Measurements from ENCODE around the gene STX7. TPM values are rescaled to one million over a fixed set of nuclear protein-coding genes. Genes with fewer than 3 reads are reported as not detected.
"Not testable (repeated sequence)": the region's sequence is repeated elsewhere in the genome, so short reads cannot be mapped to it uniquely, and the experiment has no call there.

STX7 gene
- 19.8 and 29.7 TPM in 2 replicates for total RNA-seq

GRCh38 chr6:132512638-132513632 lies at the start of gene STX7:
TSS of gene STX7 (minus strand) at chr6:132513116. CDS start at chr6:132503530, 9,586 bp downstream.
- Histone ChIP-seq H3K36me3 (ENCODE audit: control insufficient read depth, insufficient read depth, low read length) (peaks cover 2% of the 10 kb centered on the region), H3K27me3 (ENCODE audit: control insufficient read depth, insufficient read depth, low read length) (no peaks in the 10 kb centered on the region), H3K4me3 (ENCODE audit: low read depth, low read length) (peak within 1 kb of the TSS; percentile 82)
- DNase-seq (ENCODE audit: low read depth) (peak; percentile 92), FAIRE-seq (no peak)
- no peak for TF ChIP-seq CTCF (IDR thresholded peaks at IDR 0.05; ENCODE audit: insufficient read depth, low read length, severe bottlenecking)

GRCh38 chr6:132560087-132560486 lies 47.2 kb upstream of the STX7 start:
- not testable (repeated sequence) for H3K27me3 ChIP-seq (ENCODE audit: control insufficient read depth, insufficient read depth, low read length); DNase-seq (ENCODE audit: low read depth); H3K36me3 ChIP-seq (ENCODE audit: control insufficient read depth, insufficient read depth, low read length); H3K4me3 ChIP-seq (ENCODE audit: low read depth, low read length); FAIRE-seq

GRCh38 chr6:132552372-132552771 lies 39.5 kb upstream of the STX7 start, which contains the start of gene TAAR8:
TSS of gene TAAR8 (plus strand) at chr6:132552672. CDS start at chr6:132552693, 21 bp downstream.
- TF ChIP-seq CTCF (IDR thresholded peaks at IDR 0.05; ENCODE audit: insufficient read depth, low read length, severe bottlenecking), result no peak
- no peaks in the 10 kb centered on the region for H3K36me3 ChIP-seq (ENCODE audit: control insufficient read depth, insufficient read depth, low read length)
- FAIRE-seq, result no peak

GRCh38 chr6:132551214-132551613 lies 38.3 kb upstream of the STX7 start:
- FAIRE-seq, result no peak
- H3K4me3 ChIP-seq (ENCODE audit: low read depth, low read length), result no peak overlapping the region
- TF ChIP-seq CTCF (IDR thresholded peaks at IDR 0.05; ENCODE audit: insufficient read depth, low read length, severe bottlenecking), result no peak
- DNase-seq (ENCODE audit: low read depth), result no peak
- H3K27me3 ChIP-seq (ENCODE audit: control insufficient read depth, insufficient read depth, low read length), result no peaks in the 10 kb centered on the region
- no peaks in the 10 kb centered on the region for H3K36me3 ChIP-seq (ENCODE audit: control insufficient read depth, insufficient read depth, low read length)

More at GRCh38 chr6:132552372-132552771, 39.5 kb upstream of the STX7 start, which contains the start of gene TAAR8:
- DNase-seq (ENCODE audit: low read depth), result no peak
- Histone ChIP-seq H3K27me3 (ENCODE audit: control insufficient read depth, insufficient read depth, low read length) (no peaks in the 10 kb centered on the region), H3K4me3 (ENCODE audit: low read depth, low read length) (no peak within 1 kb of the TSS)

- DNase-seq (ENCODE audit: low read depth) (no peak), FAIRE-seq (no peak)
- TF ChIP-seq CTCF (IDR thresholded peaks at IDR 0.05; ENCODE audit: insufficient read depth, low read length, severe bottlenecking), result no peak
- Histone ChIP-seq H3K36me3 (ENCODE audit: control insufficient read depth, insufficient read depth, low read length) (no peaks in the 10 kb centered on the region), H3K4me3 (ENCODE audit: low read depth, low read length) (no peak overlapping the region), H3K27me3 (ENCODE audit: control insufficient read depth, insufficient read depth, low read length) (no peaks in the 10 kb centered on the region)
Observed at GRCh38 chr6:132548746-132549463, 36.0 kb upstream of the STX7 start.

- no peaks in the 10 kb centered on the region for H3K27me3 ChIP-seq (ENCODE audit: control insufficient read depth, insufficient read depth, low read length)
- H3K4me3 ChIP-seq (ENCODE audit: low read depth, low read length), result no peak overlapping the region
- no peak for DNase-seq (ENCODE audit: low read depth)
- no peak for FAIRE-seq
- H3K36me3 ChIP-seq (ENCODE audit: control insufficient read depth, insufficient read depth, low read length), result no peaks in the 10 kb centered on the region
- TF ChIP-seq CTCF (IDR thresholded peaks at IDR 0.05; ENCODE audit: insufficient read depth, low read length, severe bottlenecking), result no peak
Observed at GRCh38 chr6:132544826-132545225, 31.9 kb upstream of the STX7 start.

All from bronchial epithelial cell (primary cell).